ENCODE measurements around the gene UBE2Z.

- TF ChIP-seq, protein P1, sequence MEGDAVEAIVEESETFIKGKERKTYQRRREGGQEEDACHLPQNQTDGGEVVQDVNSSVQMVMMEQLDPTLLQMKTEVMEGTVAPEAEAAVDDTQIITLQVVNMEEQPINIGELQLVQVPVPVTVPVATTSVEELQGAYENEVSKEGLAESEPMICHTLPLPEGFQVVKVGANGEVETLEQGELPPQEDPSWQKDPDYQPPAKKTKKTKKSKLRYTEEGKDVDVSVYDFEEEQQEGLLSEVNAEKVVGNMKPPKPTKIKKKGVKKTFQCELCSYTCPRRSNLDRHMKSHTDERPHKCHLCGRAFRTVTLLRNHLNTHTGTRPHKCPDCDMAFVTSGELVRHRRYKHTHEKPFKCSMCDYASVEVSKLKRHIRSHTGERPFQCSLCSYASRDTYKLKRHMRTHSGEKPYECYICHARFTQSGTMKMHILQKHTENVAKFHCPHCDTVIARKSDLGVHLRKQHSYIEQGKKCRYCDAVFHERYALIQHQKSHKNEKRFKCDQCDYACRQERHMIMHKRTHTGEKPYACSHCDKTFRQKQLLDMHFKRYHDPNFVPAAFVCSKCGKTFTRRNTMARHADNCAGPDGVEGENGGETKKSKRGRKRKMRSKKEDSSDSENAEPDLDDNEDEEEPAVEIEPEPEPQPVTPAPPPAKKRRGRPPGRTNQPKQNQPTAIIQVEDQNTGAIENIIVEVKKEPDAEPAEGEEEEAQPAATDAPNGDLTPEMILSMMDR (IDR thresholded peaks at IDR 0.05 in 8 of 11, conservative IDR thresholded peaks at IDR 0.05 in 3 of 11), result no peak
- TF ChIP-seq POLR2AphosphoS5 (IDR thresholded peaks at IDR 0.05), result no peak
These were observed 62.9 kb downstream of the UBE2Z start for GRCh38 chr17:48970865-48971687.

Data from spleen (tissue), 7 donors.